Measurements from ENCODE around the gene CTNNA3.

DNA sequence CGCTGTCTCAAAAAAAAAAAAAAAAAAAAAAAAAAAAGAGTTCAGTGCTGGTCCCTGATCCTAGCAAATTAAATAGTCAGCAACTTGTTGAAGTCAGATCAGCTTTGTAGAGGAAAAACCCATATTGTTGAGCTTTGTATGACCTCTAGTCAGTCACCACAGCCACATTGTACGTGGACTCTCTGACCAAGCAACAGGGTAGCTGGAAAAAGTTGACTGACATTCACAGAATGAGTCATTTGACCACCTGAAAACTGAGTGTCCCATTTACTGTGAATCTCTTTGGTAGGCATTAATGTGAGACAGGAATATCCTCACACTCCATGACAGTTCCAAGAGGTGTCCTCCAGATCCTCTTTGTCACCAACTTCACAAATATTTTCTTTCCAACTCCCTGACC lies 399.1 kb downstream of the CTNNA3 start:
- TF ChIP-seq CTCF (IDR thresholded peaks at IDR 0.05; ENCODE audit: poor library complexity, severe bottlenecking) (no peak), POLR2AphosphoS5 (IDR thresholded peaks at IDR 0.05) (no peak), TAF1 (IDR thresholded peaks at IDR 0.05; ENCODE audit: low read depth) (no peak), EZH2 (IDR thresholded peaks at IDR 0.05; ENCODE audit: borderline replicate concordance, insufficient read depth, low read length, poor library complexity, severe bottlenecking) (no peak), EP300 (conservative IDR thresholded peaks at IDR 0.05; ENCODE audit: poor library complexity, severe bottlenecking) (no peak), SMC3 (conservative IDR thresholded peaks at IDR 0.05; ENCODE audit: poor library complexity) (no peak), MXI1 (conservative IDR thresholded peaks at IDR 0.05; ENCODE audit: poor library complexity, severe bottlenecking) (no peak)
